Epithelial cell of prostate (primary cell): ENCODE measurements around the gene ARHGAP45.

Experiments used
- DNase-seq: peaks from one replicate; pipeline ENCODE4 v3.0.0-alpha.2; 2011; ENCODE audit warnings: low read depth, low spot score
- H3K27ac ChIP-seq: fragments of 450-650 bp; 2 replicates; pipeline ENCODE4 v1.5.1; 2017; ENCODE audit warnings: mild to moderate bottlenecking

The ARHGAP45 gene

DNA sequence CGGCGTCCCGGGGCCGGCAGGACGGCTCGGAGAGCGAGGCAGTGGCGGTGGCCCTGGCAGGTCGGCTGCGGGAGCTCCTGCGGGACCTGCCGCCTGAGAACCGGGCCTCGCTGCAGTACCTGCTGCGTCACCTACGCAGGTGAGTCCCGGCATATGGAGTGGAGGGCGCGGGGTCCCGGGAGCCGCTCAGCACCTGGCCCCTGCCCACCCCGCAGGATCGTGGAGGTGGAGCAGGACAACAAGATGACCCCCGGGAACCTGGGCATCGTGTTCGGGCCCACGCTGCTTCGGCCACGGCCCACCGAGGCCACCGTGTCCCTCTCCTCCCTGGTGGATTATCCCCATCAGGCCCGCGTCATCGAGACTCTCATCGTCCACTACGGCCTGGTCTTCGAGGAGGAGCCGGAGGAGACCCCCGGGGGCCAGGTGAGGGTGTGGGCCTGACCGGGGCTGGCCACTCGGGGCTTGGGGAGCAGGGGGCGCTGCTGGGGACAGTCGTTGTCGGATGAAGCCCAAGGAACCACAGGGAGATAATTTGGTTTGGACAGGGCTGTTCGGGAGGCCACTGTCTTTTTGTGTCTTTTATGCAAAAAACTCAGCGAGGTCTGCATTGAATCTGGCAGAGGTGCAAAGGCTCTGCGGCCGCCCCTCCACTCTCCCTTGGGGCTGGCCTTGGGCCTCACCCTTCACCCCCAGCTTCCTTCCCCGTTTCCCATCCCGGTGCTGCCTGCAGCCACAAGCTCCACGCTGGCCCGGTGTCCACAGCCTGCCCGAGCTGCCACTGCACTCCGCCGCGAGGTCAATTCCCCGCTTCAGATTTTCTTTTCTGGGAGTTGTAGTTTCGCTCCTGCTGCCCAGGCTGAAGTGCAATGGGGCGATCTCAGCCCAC is 16.2 kb downstream of the ARHGAP45 start:
- peak overlapping the region; percentile 51 for H3K27ac ChIP-seq
- no peak for DNase-seq

DNA sequence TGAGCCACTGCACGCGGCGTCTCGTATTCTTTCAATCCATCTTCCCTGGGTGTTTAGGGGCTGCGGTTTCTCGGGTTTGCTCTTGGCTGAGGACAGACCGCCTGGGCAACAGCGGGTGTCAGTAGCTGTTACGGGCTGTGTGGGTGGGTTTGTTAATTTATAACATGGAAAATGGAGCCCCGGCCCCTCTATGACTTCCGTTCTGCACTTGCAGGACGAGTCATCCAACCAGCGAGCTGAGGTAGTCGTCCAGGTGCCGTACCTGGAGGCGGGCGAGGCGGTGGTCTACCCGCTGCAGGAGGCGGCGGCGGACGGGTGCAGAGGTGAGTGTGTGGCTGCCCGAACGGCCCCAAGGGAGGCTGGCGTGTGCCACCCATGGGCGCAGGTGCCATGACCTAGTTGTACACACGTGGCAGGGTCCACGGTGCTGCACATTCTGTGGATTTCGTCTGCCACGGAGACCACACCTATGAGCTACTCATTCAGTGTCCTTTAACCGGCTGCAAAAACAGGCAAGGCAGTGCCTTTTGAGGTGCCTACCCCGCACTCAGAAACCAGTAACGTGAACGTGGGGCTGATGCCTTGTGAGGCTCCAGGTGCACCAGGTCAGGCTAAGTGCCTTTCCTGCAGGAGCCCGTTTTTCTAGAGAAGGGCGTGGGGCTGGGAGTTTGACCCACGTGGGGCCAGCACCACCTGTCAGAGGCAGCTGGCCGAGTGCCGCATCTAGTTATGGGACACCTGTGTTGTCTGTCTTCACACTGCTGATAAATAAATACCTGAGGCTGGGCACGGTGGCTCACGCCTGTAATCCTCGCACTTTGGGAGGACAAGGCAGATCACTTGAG is 17.3 kb downstream of the ARHGAP45 start:
- no peak for DNase-seq
- no peak overlapping the region for H3K27ac ChIP-seq

DNA sequence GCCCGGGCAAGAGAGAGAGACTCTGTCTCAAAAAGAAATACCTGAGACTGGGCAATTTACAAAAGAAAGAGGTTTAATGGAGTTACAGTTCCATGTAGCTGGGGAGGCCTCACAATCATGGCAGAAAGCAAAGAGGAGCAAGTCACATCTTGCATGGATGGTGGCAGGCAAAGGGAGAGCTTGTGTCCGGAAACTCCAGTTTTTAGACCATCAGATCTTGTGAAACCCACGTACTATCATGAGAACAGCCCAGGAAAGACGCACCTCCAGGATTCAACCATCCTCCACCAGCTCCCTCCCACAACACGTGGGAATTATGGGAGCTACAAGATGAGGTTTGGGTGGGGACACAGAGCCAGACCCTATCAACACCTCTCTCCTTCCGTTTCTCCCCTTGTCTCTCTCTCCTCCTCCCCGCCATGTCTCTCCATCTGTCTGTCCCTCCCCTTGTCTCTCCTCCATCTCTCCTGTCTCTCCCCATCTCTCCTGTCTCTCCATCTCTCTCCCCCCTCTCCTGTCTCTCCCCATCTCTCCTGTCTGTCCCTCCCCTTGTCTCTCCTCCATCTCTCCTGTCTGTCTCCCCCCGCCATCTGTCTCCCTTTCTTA is 18.2 kb downstream of the ARHGAP45 start:
- DNase-seq, result no peak
- H3K27ac ChIP-seq, result no peak overlapping the region

DNA sequence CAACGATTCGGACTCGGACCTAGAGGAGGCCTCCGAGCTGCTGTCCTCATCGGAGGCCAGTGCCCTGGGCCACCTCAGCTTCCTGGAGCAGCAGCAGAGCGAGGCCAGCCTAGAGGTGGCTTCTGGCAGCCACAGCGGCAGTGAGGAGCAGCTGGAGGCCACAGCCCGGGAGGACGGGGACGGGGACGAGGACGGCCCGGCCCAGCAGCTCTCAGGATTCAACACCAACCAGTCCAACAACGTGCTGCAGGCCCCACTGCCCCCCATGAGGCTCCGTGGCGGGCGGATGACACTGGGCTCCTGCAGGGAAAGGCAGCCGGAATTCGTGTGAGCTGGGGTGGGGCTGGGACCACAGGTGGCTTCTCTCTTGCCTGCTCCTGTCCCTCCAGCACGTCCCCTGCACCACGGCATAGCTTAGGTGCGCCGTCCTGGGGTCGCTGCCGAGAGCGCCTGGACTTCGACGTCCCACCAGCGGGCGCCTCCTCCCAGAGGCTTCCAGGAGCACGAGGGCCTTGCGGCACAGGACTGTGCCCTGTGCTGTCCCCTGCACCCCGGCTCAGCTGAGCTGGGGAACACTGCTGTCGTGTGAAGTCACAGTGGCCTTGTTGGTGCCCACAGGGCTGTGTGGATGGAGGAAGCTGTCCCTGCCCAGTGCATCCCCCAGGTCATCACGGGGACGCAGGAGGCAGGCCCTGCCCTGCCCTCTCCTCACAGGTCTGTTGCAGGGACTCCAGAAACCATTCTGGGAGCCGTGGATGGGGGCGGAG is 18.9 kb downstream of the ARHGAP45 start:
- H3K27ac ChIP-seq, result no peak overlapping the region
- no peak for DNase-seq

DNA sequence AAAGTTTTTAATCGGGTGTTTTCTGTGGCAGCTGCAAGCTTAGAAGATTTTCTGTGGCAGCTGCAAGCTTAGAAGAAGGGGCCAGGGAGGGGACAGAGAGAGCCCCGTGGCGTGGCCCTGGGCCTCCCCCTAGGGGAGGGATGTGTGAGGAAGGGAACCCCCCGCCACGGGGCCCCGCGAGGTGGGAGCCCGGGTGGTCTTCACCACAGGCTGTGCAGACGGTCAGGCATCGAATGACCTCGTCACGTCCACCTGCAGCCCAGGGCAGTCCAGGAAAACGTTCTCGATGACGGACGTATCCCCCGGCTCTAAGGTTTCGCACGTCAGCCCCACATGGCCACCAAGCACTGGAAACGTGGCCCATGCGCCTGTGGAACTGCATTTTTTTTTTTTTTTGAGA is 19.6 kb downstream of the ARHGAP45 start:
- no peak overlapping the region for H3K27ac ChIP-seq
- no peak for DNase-seq

DNA sequence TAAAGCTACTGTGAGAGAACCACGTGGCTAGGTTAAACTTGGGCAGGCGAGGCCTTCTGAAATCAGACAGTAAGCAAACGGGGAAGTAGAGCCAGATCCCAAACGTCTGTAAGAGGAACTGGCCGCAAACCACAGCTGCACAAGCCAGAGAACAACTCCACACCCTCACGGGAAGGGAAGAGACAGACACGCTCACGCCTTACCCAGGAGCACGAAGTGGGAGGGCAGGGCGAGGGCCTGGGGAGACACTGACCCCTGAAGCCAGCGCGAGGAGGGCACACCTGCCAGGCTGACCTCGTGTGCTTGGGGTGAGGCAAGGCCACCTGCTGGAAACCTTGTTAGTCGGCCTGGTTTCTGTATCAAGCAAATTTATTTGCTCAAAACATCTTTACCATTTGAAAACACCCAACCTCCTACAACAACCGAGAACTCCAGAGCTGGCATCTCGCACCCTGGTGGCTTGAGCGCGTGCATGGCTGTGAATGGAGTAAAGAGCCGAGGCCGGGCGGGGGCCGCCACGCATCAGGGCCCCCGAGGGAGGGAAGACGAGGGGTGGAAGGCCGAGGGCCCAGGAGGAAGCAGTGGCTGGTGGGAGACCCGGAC is 20.9 kb downstream of the ARHGAP45 start:
- no peak for DNase-seq
- no peak overlapping the region for H3K27ac ChIP-seq

DNA sequence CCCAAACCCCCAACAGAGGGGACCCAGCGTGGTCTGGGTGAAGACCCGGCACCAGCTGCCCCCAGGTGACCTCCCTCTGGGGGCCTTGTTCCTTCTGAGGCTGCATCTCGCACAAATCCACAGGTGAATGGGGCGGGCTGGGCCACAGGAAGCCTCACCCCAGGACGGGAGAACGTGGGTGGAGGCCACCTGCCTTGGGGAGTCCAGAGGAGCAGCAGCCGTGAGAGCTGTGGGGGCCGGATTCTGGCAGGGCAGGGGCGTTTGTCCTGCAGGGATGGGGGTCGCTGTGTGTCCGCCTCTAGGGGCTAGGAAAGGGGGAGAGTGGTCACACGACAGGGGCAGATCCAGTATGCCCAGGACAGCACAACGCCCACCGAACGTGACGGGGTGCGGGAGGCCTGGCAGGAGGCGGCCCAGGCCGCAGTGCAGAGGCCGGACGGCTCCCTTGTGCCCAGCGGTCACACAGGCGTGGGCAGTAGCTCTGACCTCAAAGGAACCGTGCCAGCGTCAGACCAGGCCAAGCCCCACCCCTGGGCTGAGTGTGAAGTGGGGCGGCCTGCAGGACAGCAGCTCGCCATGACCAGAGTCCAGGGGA is 21.5 kb downstream of the ARHGAP45 start:
- H3K27ac ChIP-seq, result no peak overlapping the region
- DNase-seq, result no peak

DNA sequence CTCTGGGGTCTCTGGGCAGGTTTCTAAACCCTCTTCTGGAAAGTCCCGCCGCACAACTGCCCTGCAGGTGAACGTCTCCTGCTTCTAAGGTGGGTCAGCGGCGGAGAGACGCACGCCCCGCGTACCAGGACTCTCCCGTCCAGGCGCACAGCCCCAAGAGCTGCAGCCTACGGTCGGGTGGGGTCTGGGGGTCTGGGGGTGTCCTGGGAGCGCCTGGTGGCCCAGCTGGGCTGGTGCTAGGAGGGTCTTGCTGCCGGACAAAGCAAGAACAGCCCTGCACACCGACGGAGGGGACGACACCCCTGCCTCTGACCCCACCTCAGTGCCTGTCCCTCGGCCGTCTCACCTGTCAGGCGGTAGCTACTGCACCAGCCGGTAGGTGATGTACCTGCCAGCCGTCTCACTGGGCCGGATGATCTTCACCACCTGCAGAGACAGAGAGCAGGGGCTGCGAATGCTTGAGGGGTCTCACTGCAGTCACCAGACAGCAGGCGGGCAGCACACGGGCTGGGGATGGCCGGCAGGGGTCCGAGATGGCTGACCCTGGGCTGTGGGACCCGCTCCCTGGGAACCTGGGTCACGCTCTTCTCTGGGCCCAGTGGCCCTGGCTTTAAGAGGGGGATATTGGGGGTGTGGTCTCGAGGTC is 22.3 kb downstream of the ARHGAP45 start:
- H3K27ac ChIP-seq, result no peak overlapping the region
- no peak for DNase-seq

DNA sequence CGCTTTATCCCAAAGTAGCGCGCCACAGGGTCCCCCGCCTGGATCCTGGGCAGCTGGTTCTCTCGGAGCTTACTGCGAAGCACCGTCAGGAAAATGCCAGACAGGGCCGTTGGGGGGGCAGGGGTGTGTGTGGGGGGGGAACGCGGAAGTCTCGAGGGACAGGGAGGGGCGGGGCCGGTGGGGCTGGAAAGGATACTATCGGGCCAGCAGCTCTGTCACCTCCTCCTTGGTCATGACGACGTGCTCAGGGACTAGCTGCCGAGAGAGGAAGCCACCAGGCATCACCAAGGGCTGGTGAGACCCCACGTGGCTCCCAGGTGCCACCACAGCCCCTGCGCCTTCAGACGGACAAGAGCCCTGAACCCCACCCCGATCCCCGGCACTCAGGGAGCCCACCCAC is 22.9 kb downstream of the ARHGAP45 start:
- H3K27ac ChIP-seq, result no peak overlapping the region
- no peak for DNase-seq

DNA sequence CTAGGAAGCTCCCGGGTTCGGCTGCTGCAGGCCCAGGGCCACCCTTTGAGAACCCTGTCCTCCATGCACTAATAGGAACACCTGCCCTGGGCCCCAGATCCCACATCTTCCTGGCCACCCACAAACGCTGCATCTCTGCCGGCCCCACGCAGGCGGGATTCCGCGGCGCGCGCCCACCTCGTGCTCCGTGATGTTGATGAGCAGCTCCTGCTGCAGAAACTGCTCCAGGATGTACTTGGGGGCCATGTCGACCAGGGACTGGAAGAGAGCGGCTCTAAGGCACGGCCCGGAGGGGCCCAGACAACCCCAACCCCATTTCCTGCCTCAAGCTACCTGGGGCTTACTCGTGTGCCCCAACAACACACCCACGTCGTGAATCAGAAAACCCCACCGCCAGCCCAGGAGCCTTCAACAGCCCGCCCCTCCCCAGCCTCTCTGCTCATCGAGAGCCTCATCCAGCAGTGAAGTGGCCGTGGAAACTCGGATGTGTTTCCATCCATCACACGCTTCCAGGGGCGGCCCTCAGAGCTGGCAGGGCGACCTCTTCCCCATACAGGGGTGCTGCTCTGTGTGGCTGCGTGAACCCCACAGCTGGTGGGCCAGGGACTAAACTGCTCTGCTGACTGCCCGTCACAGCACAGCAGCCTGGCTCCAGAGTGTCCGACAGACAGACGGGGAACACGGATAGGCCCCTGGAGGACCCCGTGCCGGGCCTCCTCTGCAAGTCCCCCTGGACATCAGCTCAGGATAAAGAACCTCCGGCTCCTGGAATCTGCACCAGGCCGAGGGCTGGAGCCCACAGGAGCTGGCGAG is 24.0 kb downstream of the ARHGAP45 start:
- H3K27ac ChIP-seq, result no peak overlapping the region
- no peak for DNase-seq

DNA sequence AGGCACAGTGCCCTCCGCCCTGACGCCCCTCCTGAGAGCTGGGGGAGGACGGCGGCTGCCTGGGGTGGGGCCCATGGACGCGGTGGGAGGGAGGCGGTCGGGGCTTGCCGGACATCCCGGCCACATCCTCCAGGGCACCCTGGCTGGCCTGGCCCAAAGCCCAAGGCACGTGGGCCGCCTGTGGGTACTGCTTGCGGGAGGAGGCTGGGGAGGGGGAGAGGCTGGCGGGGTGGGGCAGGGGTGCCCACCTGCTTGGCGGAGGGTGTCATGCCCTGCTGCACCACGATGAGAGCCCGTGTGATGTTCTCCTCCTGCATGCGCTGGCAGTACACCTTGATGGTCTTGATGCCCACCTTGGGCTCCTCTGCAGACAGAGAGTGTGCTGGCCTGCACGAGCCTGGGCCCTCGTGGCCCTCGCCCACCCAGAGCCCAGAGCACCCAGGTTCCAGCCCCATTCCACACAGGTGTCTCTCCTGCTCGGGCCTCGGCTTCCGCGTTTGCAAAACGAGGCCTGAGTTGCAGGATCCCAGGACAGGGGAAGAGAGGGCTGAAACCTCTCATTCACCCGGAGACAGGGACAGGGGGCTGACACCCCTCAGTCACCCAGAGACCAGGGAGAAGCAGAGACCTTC is 24.7 kb downstream of the ARHGAP45 start:
- no peak overlapping the region for H3K27ac ChIP-seq
- no peak for DNase-seq

DNA sequence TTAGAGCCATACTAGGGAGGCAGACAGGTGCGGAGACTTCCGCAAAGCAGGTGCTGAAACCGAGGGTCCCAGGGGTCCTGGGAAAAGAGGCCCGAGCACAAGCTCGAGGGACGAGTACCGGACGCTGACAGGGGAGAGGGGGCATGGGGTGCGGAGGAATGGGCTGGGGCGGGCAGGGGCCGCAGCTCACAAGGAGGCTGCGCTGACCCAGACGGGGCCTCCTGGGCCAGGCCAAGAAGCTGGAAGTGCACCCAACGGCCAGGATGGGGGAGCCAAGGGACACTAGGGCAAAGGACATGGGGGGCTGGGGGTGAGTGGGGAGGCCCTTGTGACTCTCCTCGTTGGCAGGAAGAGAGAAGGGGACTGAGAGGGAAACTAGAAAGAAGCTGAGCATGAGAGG is 26.4 kb downstream of the ARHGAP45 start:
- no peak for DNase-seq
- no peak overlapping the region for H3K27ac ChIP-seq

DNA sequence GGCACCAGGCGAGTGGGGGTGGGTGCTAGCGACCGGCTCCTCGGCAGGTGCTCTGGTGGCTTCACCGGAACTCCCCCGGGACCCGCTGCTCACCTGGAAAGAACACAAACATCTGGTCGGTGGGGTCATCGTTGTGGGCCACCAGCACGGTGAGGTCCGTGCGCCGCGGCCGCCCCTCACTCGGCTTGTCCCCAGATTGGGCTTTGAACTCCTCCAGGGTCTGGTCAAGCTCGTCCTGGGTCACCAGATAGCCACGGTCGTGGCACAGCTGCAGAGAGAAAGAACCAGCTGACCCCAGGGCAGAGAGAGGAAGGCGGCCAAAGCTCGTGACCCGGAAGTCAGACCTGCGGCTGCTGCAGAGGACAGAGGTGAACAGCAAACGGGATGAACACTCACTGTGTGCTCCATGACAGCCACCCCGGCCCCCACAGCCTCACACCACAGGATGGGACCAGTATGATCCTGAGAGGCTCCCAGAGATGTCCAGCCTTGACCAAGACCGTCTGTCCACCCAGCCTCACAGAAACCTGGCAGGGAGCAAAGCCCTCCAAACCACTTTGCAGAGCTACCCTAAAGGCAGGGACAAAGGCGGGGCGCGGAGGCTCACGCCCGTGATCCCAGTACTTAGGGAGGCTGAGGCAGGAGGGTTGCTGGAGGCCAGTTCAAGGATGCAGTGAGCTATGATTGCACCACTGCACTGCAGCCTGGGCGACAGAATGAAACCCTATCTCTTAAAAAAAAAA is 27.0 kb downstream of the ARHGAP45 start:
- H3K27ac ChIP-seq, result no peak overlapping the region
- DNase-seq, result no peak

DNA sequence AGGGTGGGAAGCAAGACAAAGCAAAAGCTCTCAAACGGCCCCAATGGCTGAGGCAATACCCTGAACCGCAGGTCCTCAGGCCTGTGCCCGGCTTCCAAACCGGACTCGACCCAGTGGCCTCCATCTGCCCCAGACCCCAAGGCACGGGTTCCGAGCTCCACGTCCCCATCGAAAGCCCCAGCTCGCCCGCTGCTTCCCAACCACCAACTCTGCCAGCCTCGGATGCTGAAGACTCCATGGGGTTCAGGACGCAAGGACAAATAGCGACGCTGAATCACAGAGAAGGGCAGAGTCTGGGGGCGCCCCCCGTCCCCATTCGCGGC is 27.6 kb downstream of the ARHGAP45 start:
- H3K27ac ChIP-seq, result peak overlapping the region; percentile 24
- DNase-seq, result no peak

DNA sequence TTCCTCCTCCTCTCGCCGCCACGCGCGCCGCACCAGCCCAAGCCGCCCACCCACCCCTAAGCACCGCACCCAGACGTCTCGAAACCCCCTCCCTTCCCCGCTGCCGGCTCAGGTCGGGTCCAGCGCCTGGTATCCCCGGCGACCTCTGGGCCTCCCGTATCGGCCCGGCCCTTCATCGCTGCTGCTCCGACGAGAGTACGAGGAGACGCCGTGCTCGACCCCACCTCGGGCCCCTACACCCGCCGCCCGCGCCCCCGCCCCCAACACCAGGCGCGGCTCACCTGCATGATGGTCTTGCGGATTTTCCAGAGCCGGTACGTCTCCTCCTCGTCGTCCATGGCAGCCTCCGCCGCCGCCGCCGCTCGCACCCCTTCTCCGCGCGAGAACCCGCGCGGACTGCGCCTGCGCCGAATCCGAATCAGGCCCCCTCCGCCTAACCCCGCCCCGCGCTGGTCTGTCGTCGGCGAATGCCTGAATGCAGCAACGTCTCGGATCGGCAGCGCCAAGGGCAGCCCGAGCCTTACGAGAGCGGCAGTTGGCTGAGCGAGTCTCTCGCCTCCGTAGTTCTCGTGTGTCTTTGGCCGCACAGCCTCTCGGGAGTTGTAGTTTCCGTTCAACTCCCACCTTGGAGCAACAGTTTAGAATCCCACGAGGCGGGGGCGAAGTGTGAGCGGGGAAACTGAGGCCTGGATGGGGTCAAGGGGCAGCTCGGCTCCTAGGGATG is 28.2 kb downstream of the ARHGAP45 start, which contains the start of gene POLR2E:
Gene POLR2E (minus strand): TSS at position 398 of the 724 bp plus-strand sequence. CDS start 60 bp downstream, at position 338.
- peak; percentile 88 for DNase-seq
- H3K27ac ChIP-seq, result peak within 1 kb of the TSS; percentile 24

DNA sequence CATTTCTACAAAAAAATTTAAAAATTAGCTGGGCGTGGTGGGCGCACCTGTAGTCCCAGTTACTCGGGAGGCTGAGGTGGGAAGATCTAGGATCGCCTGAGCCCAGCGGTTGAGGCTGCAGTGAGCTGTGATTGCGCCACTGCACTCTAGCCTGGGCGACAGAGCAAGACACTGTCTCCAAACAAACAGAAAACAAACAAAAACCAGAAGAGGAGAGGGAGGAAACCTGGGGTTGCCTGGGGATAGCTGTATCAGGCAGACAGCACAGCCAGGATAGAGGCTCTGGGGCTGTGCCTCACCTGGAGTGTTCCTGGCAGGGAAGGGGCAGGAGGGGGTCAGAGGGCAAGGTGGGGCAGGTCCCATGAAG is 30.8 kb downstream of the ARHGAP45 start:
- peak overlapping the region; percentile 76 for H3K27ac ChIP-seq
- DNase-seq, result no peak
